ENCODE data around the gene ABCA7. TPM values are rescaled to one million over a fixed set of nuclear protein-coding genes. Genes with fewer than 3 reads are reported as not detected.

ABCA7 gene
- total RNA-seq, 1 experiment from 2014 or later, result 40.3 TPM

GRCh38 chr19:1040476-1041271 is 767 bp downstream of the ABCA7 start:
- POLR2A ChIA-PET, result interaction anchor here (0.6 to 3.2 kb wide), 13 partner anchors 8 to 404 kb away, joined by 3 to 70 read pairs (median 4); partner anchors contain the start of genes ARHGAP45, CNN2 and RNU6-2
- peaks cover 12% of the 10 kb centered on the region for H3K4me1 Mint-ChIP-seq
- no peaks in the 10 kb centered on the region for H3K9me3 Mint-ChIP-seq
- peak overlapping the region; percentile 84 for H3K4me3 Mint-ChIP-seq
- DNase-seq (ENCODE audit: low spot score) (peak; percentile 95), ATAC-seq (peak; percentile 49)
- TF ChIP-seq MYBL2 (CRISPR knock-in tag; IDR thresholded peaks at IDR 0.05), result no peak
- 0 out of 2 replicates have a peak, but pooled peaks have one; percentile 48 for TF ChIP-seq SP1 (CRISPR knock-in tag; conservative IDR thresholded peaks at IDR 0.05)
- peak; percentile 47; the same call in 1 of the 2 replicates for TF ChIP-seq HMGXB4 (CRISPR knock-in tag; IDR thresholded peaks at IDR 0.05)
- no peak for TF ChIP-seq ATF3 (CRISPR knock-in tag; conservative IDR thresholded peaks at IDR 0.05)
- no peak for TF ChIP-seq ZBTB21 (CRISPR knock-in tag; IDR thresholded peaks at IDR 0.05; ENCODE audit: borderline replicate concordance)
- TF ChIP-seq GTF2I (CRISPR knock-in tag; conservative IDR thresholded peaks at IDR 0.05), result peak; percentile 82; the same call in 1 of the 2 replicates
- TF ChIP-seq CREM (CRISPR knock-in tag; IDR thresholded peaks at IDR 0.05), result 0 out of 2 replicates have a peak, but pooled peaks have one; percentile 40
- peak; percentile 96 for TF ChIP-seq NFYB (CRISPR knock-in tag; conservative IDR thresholded peaks at IDR 0.05; ENCODE audit: low read depth)
- peaks cover 26% of the 10 kb centered on the region for H3K36me3 Mint-ChIP-seq
- H3K27me3 Mint-ChIP-seq (ENCODE audit: low read depth), result no peaks in the 10 kb centered on the region
- CTCF ChIA-PET, result interaction anchor here (0.6 to 3.4 kb wide), 12 partner anchors 8 to 184 kb away, joined by 3 to 29 read pairs (median 4); partner anchors contain the start of genes ARHGAP45 and CNN2
- peak overlapping the region; percentile 83 for H3K27ac Mint-ChIP-seq

GRCh38 chr19:1041272-1041834 is 1.4 kb downstream of the ABCA7 start:
- Mint-ChIP-seq H3K9me3 (no peaks in the 10 kb centered on the region), H3K27ac (no peak overlapping the region), H3K4me3 (peak overlapping the region; percentile 84), H3K4me1 (peaks cover 12% of the 10 kb centered on the region), H3K27me3 (ENCODE audit: low read depth) (no peaks in the 10 kb centered on the region), H3K36me3 (peaks cover 19% of the 10 kb centered on the region)
- ATAC-seq (no peak), DNase-seq (ENCODE audit: low spot score) (no peak)
- ChIA-PET POLR2A (interaction anchor here (0.6 to 3.2 kb wide), 6 partner anchors 14 to 403 kb away, joined by 3 to 70 read pairs (median 4); partner anchors contain the start of genes ARHGAP45 and CNN2), CTCF (interaction anchor here (0.6 to 3.4 kb wide), 6 partner anchors 9 to 185 kb away, joined by 3 to 29 read pairs (median 8); partner anchors contain the start of gene ARHGAP45)
- TF ChIP-seq GTF2I (CRISPR knock-in tag; conservative IDR thresholded peaks at IDR 0.05) (peak; percentile 93), HMGXB4 (CRISPR knock-in tag; IDR thresholded peaks at IDR 0.05) (0 out of 2 replicates have a peak, but pooled peaks have one; percentile 3), MYBL2 (CRISPR knock-in tag; IDR thresholded peaks at IDR 0.05) (no peak), ZNF532 (CRISPR knock-in tag; IDR thresholded peaks at IDR 0.05; ENCODE audit: borderline replicate concordance) (no peak), AFF4 (CRISPR knock-in tag; IDR thresholded peaks at IDR 0.05; ENCODE audit: borderline replicate concordance) (no peak)
